Lung (tissue), 12 donors: Measurements from ENCODE around the gene RPS28. TPM values are rescaled to one million over a fixed set of nuclear protein-coding genes. Genes with fewer than 3 reads are reported as not detected.
"Not testable (repeated sequence)": the region's sequence is repeated elsewhere in the genome, so short reads cannot be mapped to it uniquely, and the experiment has no call there.

Experiments used
- ATAC-seq: fragments of 200-7000 bp; cut with Tn5 transposase; one replicate; pipeline ENCODE4 v1.9.1; 2020; ENCODE audit warnings: moderate number of reproducible peaks; ENCODE audit not compliant: insufficient read depth, low FRiP score
- DNase-seq, 3 donors: peaks; one replicate each; pipeline ENCODE4 v3.0.0-alpha.2; 2013 to 2017
- H3K27ac ChIP-seq, 2 donors: one replicate each; pipeline ENCODE4 v1.5.1; 2013; ENCODE audit warnings: mild to moderate bottlenecking in 2 of 2, moderate library complexity in 2 of 2, control low read depth in 1 of 2, inconsistent platforms in 1 of 2, low read depth in 1 of 2, low read length in 1 of 2
- H3K27me3 ChIP-seq, 3 donors: one replicate each; pipeline ENCODE4 v1.5.1; 2013; ENCODE audit warnings: low read length in 2 of 3; ENCODE audit not compliant: control insufficient read depth in 3 of 3, insufficient read depth in 3 of 3
- H3K36me3 ChIP-seq, 4 donors: one replicate each; pipeline ENCODE4 v1.5.1; 2013; ENCODE audit warnings: low read length in 4 of 4, mild to moderate bottlenecking in 1 of 4, moderate library complexity in 1 of 4; ENCODE audit not compliant: control insufficient read depth in 4 of 4, insufficient read depth in 4 of 4
- H3K4me1 ChIP-seq, 5 donors: one replicate each; pipeline ENCODE4 v1.5.1; 2013; ENCODE audit warnings: low read length in 5 of 5, mild to moderate bottlenecking in 2 of 5, moderate library complexity in 1 of 5; ENCODE audit not compliant: control insufficient read depth in 5 of 5, insufficient read depth in 5 of 5
- H3K4me3 ChIP-seq: one replicate; pipeline ENCODE4 v1.5.1; 2013; ENCODE audit warnings: mild to moderate bottlenecking, control low read depth, moderate library complexity
- H3K9ac ChIP-seq, 2 donors: one replicate each; pipeline ENCODE4 v1.5.1; 2013; ENCODE audit warnings: low read length in 2 of 2, control low read depth in 1 of 2; ENCODE audit not compliant: insufficient read depth in 1 of 2
- H3K9me3 ChIP-seq, 4 donors: one replicate each; pipeline ENCODE4 v1.5.1; 2013; ENCODE audit warnings: low read length in 3 of 4, mild to moderate bottlenecking in 1 of 4, moderate library complexity in 1 of 4; ENCODE audit not compliant: control insufficient read depth in 4 of 4, insufficient read depth in 3 of 4
- WGBS, 2 donors: extraction: QIAGEN DNeasy Blood & Tissue Kit; methylation state at CpG; one replicate each; pipeline ENCODE4 v1.1.7; 2013; 5-methylcytosine and 5-hydroxymethylcytosine counted together
- polyA plus RNA-seq, 2 donors: library from polyadenylated mRNA; stranded (reverse); fragments of 200-250 nt; gene quantifications; one replicate each; pipeline ENCODE4 v1.2.1, GENCODE V29; 2013
- total RNA-seq, 2 donors: library from RNA; depleted of rRNA in 1 of 2; stranded (reverse); fragments of >200 nt in 1 of 2; gene quantifications; one replicate each; pipeline ENCODE4 v1.2.1, GENCODE V29; 2014 to 2021
- TF ChIP-seq, protein P1 (sequence below): IDR thresholded peaks from 2 replicates; pipeline ENCODE4 v1.5.1; 2012; ENCODE audit warnings: mild to moderate bottlenecking; ENCODE audit errors: control extremely low read depth, extremely low read depth
- donor health status: control.
- donor health status: control.
- donor health status: Bipolar disorder and iron deficiency.
- donor health status: healthy.
- donor health status: DM: yes; HTN: yes; CAD: no.

RPS28 gene
- total and polyA plus RNA-seq, 4 donors = 588 to 1,897 (median 1,296) TPM

DNA sequence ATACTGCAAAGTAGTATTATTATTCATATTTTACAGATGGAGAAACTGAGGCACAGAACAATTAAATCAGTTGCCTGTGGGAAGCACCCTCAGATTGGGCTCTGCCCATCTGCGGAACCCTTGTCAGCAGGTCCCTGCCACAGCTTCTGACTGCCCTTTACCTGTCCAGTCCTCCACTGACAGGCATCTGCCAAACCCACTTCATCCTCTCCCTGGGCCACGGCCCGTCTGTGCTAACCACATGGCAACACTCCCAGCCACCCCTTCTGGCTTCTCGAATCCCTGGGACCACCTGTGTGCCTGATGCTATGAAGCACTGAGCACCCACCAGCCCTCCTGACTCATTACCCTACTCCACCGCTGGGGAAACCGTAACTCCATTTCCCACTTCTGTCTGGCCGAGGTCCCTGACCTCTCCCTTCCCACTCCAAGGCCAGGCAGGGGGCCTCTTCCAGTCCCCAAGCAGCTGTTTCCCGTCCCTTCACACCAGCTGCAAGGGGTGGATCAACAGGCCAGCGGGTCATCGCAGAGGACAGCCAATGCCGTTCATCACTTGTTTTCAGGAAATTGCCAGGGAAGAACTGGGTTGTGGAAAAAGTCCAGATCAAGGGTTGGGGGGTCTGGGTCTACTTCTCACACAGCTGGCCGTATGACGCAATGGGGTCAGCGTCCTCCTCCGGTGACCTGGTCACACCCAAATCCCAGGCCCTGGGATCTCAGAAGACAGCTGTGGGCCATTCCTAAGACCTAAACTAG lies 19.2 kb downstream of the RPS28 start:
- Histone ChIP-seq H3K9me3 (no peaks in the 10 kb centered on the region), H3K27me3 (peaks cover 0 to 24% (median 23%) of the 10 kb centered on the region in 3 donors), H3K4me3 (no peak overlapping the region), H3K9ac (no peak overlapping the region), H3K36me3 (no peaks in the 10 kb centered on the region), H3K4me1 (peaks cover 0 to 12% (median 6%) of the 10 kb centered on the region in 5 donors), H3K27ac (peak overlapping the region; percentile 78 to 85)
- 13 to 18% methylated on average over 15 of the region's 15 CpGs for WGBS, 2 donors
- peak; percentile 81 to 91 (median 85) for DNase-seq
- peak; percentile 25 for ATAC-seq
- TF ChIP-seq, protein P1, sequence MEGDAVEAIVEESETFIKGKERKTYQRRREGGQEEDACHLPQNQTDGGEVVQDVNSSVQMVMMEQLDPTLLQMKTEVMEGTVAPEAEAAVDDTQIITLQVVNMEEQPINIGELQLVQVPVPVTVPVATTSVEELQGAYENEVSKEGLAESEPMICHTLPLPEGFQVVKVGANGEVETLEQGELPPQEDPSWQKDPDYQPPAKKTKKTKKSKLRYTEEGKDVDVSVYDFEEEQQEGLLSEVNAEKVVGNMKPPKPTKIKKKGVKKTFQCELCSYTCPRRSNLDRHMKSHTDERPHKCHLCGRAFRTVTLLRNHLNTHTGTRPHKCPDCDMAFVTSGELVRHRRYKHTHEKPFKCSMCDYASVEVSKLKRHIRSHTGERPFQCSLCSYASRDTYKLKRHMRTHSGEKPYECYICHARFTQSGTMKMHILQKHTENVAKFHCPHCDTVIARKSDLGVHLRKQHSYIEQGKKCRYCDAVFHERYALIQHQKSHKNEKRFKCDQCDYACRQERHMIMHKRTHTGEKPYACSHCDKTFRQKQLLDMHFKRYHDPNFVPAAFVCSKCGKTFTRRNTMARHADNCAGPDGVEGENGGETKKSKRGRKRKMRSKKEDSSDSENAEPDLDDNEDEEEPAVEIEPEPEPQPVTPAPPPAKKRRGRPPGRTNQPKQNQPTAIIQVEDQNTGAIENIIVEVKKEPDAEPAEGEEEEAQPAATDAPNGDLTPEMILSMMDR = no peak

- Histone ChIP-seq H3K27ac (peak overlapping the region; percentile 85 to 97), H3K4me1 (peaks cover 0 to 12% (median 6%) of the 10 kb centered on the region in 5 donors), H3K27me3 (peaks cover 0 to 16% (median 15%) of the 10 kb centered on the region in 3 donors)
- DNase-seq, H3K9me3 ChIP-seq, H3K36me3 ChIP-seq, H3K9ac ChIP-seq, ATAC-seq, H3K4me3 ChIP-seq: not testable (repeated sequence)
- WGBS, 2 donors = 92 to 96% methylated on average over 4 of the region's 4 CpGs
Observed at GRCh38 chr19:8341504-8341903, 20.2 kb downstream of the RPS28 start.

DNA sequence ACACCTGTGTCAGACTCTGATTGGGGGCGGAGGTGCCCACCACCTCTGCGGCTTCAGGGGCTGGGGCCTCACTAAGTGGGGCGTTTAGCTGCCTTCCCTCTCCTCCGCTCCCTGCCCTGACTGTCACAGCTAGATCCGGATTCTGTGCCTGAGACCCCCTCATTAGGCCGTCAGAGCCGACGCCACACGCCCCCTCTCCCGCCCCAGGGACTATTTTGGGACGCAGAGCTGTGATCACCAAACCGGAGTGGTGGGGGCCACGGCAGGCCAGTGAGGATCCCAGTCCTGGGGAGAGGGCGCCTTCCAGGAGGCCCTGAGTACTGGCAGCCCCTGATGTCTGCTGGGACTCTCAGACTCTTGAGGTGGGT lies 21.0 kb downstream of the RPS28 start:
- no peak for ATAC-seq
- H3K27ac ChIP-seq = peak overlapping the region; percentile 85 to 97
- H3K9me3 ChIP-seq = no peaks in the 10 kb centered on the region
- peak overlapping the region; percentile 77 for H3K4me3 ChIP-seq
- peaks cover 0 to 12% (median 6%) of the 10 kb centered on the region in 5 donors for H3K4me1 ChIP-seq
- H3K9ac ChIP-seq = no peak overlapping the region
- no peak for DNase-seq
- no peaks in the 10 kb centered on the region for H3K36me3 ChIP-seq
- WGBS, 2 donors = 19 to 23% methylated on average over 14 of the region's 14 CpGs
- TF ChIP-seq, protein P1 = no peak
- H3K27me3 ChIP-seq = peaks cover 0 to 13% (median 12%) of the 10 kb centered on the region in 3 donors

DNA sequence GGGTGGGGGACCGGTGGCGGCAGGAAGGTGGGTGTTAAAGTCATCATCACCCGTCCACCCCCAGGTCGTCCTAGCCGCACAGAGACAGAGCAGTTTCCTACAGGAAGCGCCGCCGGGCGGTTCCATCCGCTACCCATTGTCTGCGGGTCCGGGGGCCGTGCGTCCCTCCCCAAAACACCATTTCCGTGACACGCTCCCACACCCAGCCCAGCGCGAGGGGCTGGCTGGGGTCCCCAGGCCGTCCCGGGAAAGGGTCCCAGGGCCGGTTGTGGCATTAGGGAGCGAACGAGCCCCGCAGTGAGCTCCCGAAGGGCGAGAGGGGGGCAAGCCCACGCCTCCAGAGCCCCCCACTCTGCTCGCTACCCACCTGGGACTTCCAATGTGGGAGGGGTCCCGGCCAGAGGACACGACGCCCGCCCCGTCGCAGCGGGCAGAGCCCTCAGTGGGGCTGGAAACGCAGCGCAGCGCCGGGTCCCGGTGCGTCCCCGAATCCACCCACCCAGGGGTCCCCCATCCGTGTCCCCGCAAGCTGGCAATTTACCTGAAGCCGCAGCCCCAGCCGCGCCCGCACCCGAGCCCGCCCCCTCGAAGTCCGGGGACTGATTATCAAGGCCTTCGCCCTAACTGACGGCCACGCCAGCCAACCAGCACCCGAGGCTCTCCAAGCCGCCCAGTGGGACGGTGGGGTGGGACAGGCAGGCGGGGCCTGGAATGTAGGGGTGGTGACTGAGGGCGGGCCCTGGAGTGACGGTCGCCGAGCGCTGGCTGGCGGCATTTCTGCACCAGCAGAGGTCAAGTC lies 21.6 kb downstream of the RPS28 start, which contains the start of gene KANK3:
TSS of gene KANK3 (minus strand) at position 579 of the 799 bp plus-strand sequence. CDS start 5,434 bp downstream, outside the sequence.
- Histone ChIP-seq H3K4me3 (peak within 1 kb of the TSS; percentile 77), H3K27ac (peak within 1 kb of the TSS; percentile 97 to 98), H3K27me3 (peaks cover 0 to 10% (median 8%) of the 10 kb centered on the region in 3 donors), H3K4me1 (peaks cover 0 to 12% (median 2%) of the 10 kb centered on the region in 5 donors), H3K9ac (no peak within 1 kb of the TSS), H3K36me3 (no peaks in the 10 kb centered on the region), H3K9me3 (no peaks in the 10 kb centered on the region)
- WGBS, 2 donors = 2% methylated on average over 53 to 65 of the region's 65 CpGs
- DNase-seq = peak; percentile 88 to 94 (median 91)
- TF ChIP-seq, protein P1 = no peak
- peak; percentile 94 for ATAC-seq
